HG02571 (cell line): ENCODE measurements around the gene CES2.
"Not testable (repeated sequence)": the region's sequence is repeated elsewhere in the genome, so short reads cannot be mapped to it uniquely, and the experiment has no call there.

Experiments used
- ATAC-seq: cut with Tn5 transposase; IDR thresholded peaks from one replicate; pipeline ENCODE4 v1.9.1; 2021; ENCODE audit warnings: mild to moderate bottlenecking, moderate library complexity; ENCODE audit not compliant: unreplicated experiment

CES2 gene

GRCh38 chr16:66934138-66934838, 1.0 kb upstream of the CES2 start, which contains the start of gene CIAO2B:
Gene CIAO2B, minus strand, starts transcription at chr16:66934402. Its CDS starts 38 bp downstream, at chr16:66934364.
- peak; percentile 78 for ATAC-seq

- not testable (repeated sequence) for ATAC-seq
Measured at GRCh38 chr16:66934839-66935313, 440 bp upstream of the CES2 start.

- ATAC-seq = no peak
Measured at GRCh38 chr16:66936462-66936861, 1.1 kb downstream of the CES2 start.

GRCh38 chr16:66936889-66937554, 1.7 kb downstream of the CES2 start:
- no peak for ATAC-seq

GRCh38 chr16:66937725-66938337, 2.5 kb downstream of the CES2 start:
- no peak for ATAC-seq

DNA sequence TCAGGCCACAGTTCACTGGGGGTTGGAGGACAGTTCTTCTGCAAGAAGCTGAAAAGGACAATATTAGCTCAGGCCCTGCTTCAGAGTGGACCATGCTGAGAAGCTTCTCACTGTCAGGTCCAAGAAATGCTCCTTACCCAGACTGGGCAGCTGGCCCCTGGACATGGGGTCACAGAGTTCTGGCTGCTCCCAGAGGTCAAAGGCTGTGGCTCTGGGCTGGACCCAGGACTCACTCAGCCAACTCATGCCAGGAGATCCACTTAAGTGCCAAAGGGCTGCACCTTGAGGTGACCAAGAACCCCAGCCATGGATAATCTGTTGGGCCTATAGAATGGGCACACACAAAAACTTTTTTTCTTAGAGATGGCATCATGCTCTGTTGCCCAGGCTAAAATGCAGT, 4.0 kb downstream of the CES2 start:
- no peak for ATAC-seq

DNA sequence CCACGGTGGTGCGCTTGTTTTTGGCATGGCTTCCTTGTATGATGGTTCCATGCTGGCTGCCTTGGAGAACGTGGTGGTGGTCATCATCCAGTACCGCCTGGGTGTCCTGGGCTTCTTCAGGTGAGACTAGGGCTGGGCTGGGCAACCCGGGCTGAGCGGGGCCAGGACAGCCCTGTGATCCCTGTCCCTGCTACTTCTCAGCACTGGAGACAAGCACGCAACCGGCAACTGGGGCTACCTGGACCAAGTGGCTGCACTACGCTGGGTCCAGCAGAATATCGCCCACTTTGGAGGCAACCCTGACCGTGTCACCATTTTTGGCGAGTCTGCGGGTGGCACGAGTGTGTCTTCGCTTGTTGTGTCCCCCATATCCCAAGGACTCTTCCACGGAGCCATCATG, 4.9 kb downstream of the CES2 start:
- no peak for ATAC-seq

GRCh38 chr16:66942981-66943380, 7.7 kb downstream of the CES2 start:
- ATAC-seq = no peak

DNA sequence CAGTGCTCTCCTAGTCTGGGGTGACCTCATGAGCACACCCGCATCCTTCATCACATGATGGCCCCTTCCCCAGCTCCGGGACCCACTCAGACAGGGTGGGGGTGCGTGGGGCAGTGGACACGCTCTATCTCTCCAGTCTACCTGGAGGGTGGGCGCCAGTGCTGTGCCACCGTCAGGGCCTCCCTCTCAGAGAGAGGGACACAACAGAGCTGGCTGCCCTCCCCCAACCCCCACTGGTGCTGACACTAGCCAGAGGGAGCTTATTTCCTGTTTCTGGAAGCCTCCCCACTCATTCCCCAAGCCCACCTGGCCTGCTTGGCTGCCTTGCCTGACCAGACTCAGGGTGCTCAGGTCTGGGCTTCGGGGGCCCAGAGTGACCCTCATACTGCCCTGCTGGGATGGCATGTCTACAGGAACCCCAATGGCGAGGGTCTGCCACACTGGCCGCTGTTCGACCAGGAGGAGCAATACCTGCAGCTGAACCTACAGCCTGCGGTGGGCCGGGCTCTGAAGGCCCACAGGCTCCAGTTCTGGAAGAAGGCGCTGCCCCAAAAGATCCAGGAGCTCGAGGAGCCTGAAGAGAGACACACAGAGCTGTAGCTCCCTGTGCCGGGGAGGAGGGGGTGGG, 8.2 kb downstream of the CES2 start:
- ATAC-seq = no peak

DNA sequence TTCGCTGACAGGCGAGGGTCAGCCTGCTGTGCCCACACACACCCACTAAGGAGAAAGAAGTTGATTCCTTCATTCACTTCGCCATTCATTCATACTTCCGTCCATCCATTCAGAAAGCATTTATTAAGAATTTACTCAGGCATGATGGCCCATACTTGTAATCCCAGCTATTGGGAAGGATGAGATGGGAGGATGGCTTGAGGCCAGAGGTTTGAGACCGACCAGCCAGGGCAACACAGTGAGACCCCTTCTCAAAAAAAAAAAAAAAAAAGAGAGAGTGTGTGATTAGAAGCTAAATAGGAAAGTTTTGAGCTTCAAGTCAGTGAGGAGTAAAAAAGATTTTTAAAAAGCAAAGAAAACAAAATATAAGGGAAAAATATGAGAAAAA, 8.7 kb downstream of the CES2 start:
- ATAC-seq = no peak

- not testable (repeated sequence) for ATAC-seq
Measured at GRCh38 chr16:66944971-66945370, 9.7 kb downstream of the CES2 start.

DNA sequence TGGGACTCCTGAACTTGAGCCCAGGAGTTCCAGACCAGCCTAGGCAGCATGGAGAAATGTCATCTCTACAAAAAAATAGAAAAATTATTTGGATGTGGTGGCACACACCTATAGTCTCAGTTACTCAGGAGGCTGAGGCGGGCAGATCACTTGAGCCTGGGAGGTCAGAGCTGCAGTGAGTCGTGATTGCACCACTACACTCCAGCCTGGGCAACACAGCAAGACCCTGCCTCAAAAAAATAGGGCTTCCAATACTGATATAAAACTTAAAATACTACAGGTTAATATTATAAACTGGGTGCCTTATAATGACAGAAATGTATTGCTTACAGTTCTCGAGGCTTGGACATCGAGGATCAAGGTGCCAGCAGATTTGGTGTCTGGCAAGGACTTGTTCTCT, 10.6 kb downstream of the CES2 start:
- ATAC-seq = no peak

DNA sequence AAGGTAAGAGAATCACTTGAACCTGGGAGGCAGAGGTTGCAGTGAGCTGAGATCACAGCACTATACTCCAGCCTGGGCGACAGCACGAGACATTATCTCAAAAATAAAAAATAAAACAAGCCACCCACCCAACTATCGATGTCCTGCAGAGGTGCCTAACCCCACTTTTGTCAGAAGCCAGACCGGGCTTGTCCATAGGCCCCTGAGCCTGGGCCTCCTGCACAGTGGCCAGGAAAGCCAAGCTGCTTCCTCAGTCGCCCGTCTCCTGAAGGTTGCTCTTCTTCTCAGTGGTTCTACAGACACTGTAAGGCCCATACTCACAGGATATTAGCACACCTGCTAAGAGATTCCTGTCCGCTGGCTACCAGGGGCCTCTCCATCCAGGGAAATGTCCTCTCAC, 11.2 kb downstream of the CES2 start:
- ATAC-seq = no peak

DNA sequence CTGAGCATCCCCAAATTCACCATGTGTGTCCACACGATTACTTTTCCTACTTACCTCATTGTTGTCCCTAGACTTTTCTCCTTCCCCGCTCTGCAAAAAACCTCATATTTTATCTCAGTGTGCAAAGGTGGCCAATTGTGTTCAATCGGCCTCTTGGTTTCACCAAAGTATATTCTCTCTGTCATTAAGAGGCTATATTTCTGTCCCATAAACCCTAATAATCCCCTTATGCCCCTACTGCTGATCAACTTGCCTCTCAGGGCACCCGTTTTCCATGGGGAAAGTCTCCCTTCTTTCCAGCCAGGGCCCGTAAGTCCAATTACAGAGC, 11.6 kb downstream of the CES2 start:
- no peak for ATAC-seq

- no peak for ATAC-seq
Measured at GRCh38 chr16:66947302-66948065, 12.2 kb downstream of the CES2 start.

- ATAC-seq = no peak
Measured at GRCh38 chr16:66948134-66948836, 13.0 kb downstream of the CES2 start.

DNA sequence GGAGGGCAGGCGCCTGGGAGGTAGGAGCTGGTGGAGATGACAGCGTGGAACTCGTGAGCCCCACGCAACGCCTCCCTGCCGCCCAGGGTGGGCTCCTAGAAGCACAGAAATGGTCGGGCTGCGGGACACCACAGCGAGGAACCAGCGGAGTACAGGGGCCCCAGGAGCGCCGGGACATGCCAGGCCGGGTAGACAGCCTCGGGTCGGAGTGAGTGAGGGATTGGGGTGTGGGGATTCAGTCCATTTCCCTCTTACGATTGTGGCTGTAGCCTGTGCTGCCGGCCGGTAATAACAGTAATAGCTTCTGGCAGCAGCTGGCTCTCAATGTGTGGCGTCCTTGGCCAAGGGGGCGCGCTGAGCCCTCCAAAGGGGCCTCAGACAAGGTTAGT, 13.5 kb downstream of the CES2 start:
- no peak for ATAC-seq

- ATAC-seq = no peak
Measured at GRCh38 chr16:66949472-66949871, 14.2 kb downstream of the CES2 start.

DNA sequence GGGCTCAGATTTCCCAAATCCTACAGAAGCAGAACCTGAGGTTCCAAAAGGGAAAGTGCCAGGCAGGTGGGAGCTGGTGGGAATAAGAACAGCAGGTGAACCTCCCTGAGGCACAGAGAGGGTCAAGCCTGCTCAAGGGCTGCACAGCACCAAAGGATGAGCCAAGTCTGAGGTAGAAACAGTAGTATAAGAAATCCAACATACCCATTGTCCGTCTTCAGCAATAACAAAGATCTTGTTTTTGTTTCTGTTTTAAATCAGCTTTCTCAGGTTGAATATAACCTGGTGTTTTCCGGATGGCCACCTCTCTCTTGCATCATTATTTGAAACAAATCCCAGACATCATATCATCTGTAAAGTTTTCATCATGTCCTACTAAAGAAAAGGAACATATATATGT, 15.1 kb downstream of the CES2 start:
- no peak for ATAC-seq
